Pulmonary artery endothelial cell (primary cell): ENCODE measurements around the gene LCTL. TPM values are rescaled to one million over a fixed set of nuclear protein-coding genes. Genes with fewer than 3 reads are reported as not detected.
"Not testable (repeated sequence)": the region's sequence is repeated elsewhere in the genome, so short reads cannot be mapped to it uniquely, and the experiment has no call there.

ENCODE experiments used
- DNase-seq: peaks from one replicate; pipeline ENCODE4 v3.0.0-alpha.2; 2011; ENCODE audit warnings: low read depth, low spot score
- total RNA-seq: library from RNA; depleted of rRNA; stranded (reverse); fragments of >200 nt; gene quantifications from 2 replicates; pipeline ENCODE4 v1.2.3, GENCODE V29; 2014

LCTL gene
- total RNA-seq, 1 donor from 2014 or later = not detected

DNA sequence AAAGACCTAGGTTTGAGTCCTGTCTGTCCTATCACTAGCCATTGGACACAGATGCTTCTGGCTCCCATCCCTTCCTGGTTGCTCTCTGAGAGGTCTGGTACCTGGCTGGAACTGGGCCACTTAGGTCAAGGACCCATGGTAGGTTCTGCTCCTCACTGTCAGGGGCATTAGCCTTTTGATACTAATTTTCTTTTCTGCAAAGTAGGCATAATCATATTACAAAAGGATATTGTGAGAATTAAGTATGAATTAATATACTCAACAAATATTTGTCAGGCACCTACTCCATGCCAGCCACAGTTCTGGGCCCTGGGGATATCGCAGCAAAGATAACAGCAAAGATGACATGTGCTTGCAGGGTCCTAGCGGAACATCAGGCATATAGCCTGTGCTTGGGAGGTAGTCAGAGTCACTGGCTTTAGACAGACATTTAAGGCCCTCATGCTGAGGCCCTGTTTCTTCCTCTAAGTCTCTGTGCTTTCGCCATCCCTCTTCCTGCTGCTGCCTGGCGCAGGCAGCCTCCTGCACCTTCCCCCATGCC, 25.6 kb upstream of the LCTL start:
- no peak for DNase-seq

DNA sequence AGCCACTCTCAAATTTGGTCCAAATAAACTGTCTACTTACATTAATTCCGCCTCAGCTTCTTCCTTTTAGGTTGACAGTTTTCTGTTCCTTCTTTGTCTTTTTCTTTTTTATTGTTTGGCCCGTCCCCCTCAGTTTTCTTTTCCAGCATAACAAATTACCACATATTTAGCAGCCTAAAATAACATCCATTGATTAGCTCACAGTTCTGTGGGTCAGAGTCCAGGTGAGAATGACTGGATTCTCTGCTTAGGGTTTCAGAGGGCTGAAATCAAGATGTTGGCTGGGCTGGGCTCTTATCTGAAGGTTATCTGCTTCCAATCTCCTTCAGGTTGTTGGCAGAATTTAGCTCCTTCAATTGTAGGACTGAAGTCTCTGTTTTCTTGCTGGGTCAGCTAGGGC, 24.6 kb upstream of the LCTL start:
- DNase-seq = no peak

DNA sequence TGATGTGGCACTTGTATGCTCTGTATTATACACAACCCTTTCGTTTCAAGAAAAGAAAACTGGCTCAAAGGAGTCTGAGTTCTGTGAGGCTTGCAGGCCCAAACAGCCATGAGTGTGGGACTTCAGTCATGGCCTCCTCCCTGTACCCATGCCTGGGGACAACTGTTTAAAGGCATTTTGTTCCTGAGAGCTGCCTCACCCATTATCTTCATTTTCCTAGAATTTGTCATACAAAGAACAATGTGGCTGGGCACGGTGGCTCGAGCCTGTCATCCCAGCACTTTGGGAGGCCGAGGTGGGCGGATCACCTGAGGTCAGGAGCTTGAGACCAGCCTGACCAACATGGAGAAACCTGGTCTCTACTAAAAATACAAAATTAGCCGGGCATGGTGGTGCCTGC, 23.6 kb upstream of the LCTL start:
- DNase-seq = not testable (repeated sequence)

DNA sequence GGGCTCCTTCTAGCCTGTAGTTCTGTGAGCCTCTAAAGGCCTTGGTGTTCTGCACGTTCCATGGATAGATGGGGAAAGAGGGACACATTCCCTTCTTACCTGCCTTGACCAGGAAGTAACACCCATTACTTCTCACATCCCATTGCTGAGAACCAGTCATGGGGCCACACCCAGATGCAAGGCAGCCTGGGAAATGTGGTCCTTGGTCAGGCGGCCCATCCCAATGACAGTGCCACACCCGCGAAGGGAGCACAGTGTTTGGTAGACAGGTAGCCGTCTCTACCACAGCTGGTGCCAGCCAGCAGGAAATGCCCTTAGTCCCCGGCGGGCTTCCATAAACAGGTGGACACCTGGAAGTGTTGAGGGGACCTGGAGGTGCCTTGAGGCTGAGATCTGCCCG, 23.2 kb upstream of the LCTL start:
- no peak for DNase-seq

DNA sequence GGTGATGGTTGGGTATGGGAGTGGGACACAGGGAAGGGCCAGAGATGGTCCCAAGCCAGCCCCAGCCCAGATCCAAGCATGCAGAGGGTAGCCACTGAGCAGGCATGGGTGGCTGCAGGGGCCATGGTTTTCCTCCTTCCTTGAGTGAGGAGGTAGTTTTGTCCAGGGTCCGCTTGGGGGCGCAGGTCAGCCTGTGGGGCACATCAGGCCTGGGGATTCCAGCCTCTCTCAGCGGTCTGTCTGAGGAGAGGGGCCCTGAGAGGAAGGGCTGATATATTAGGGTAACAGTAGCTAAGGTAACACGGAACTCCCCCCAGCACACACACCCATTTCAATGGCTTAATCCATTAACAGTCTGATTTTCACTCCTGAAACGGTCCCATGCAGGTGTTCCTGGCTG, 22.7 kb upstream of the LCTL start:
- DNase-seq = no peak

DNA sequence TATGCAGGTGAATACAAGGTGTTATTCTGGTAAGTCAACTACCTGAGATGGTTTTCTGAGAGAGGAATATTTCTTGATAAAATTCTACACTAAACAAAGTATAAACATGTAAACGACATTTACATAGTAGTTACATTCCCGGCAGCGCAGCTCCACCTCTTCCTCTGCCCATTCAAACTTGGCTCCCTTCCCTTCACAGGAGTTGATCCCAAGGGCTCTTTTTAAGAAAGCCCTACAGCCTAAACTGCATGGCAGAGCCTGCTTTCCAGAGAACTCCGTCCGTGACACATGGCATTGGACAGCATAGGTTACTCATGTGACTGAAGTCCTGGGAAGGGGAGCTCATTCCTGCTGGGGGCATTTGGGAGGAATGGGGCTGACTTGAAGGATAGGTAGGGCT, 22.0 kb upstream of the LCTL start:
- DNase-seq = no peak

DNA sequence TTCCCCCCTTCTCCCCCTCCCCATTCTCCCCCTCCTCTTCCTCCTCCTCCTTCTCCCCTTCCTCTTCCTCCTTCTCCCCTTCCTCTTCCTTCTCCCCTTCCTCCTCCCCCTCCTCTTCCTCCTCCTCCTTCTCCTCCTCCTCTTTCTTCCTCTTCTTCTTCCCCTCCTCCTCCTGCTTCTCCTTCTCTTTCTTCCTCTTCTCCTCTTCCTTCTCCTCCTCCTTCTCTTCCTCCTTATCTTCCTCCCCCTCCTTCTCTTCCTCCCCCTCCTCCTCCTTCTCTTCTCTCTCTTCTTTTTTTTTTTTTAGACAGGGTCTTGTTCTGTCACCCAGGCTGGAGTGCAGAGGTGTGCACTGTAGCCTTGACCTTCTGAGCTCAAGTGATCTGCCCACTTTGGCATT, 21.2 kb upstream of the LCTL start:
- no peak for DNase-seq

DNA sequence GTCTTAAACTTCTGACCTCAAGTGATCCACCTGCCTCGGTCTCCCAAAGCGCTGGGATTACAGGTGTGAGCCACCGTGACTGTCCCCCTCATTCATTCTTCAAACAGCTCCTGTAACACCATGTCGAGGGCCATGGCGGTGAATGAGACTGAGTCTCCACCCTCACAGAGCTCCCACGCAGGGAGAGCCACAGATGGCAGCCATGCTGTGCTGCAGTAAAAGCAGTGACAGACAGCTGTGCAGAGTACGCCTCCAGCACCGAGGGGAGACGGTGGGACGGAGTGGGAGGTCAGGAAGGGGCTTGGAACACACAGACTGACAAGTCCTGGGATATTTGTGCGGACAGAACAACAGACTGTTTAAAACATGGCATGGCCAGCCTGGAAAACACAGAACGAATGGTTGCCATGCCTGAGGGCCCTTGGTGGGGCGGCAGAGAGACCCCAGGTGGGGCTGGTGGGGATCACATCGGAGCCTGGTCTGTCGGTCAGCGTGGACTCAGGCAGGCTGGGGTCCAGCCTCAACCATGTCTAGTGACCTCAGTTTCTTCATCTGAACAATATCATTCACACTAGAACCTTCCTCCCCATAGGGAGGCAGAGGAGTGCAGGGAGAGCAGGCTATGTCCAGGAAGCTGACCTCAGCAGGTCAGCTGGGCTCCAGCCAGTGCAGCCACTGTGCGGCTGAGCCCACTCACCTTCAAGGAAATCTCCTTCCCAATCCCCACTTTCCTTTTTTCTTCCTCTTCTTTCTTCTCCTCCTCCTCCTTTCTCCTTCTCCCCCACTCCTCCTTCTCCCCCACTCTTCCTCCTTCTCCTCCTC, 20.6 kb upstream of the LCTL start:
- DNase-seq = no peak

DNA sequence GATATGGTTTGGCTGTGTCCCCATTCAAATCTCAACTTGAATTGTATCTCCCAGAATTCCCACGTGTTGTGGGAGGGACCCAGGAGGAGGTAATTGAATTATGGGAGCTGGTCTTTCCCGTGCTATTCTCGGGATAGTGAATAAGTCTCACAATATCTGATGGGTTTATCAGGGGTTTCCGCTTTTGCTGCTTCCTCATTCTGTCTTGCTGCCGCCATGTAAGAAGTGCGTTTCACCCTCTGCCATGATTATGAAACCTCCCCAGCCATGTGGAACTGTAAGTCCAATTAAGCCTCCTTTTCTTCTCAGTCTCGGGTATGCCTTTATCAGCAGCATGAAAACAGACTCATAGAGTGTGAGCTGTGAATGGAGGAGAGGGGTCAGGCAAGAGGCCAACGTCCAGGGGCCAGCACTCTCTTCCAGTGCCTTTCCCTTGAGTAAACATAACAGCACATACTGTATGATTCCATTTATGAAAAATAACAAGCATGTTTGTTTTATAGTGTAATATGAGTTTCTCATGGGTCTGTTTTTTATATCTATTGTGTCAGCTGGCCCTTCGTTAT, 16.3 kb upstream of the LCTL start:
- no peak for DNase-seq

DNA sequence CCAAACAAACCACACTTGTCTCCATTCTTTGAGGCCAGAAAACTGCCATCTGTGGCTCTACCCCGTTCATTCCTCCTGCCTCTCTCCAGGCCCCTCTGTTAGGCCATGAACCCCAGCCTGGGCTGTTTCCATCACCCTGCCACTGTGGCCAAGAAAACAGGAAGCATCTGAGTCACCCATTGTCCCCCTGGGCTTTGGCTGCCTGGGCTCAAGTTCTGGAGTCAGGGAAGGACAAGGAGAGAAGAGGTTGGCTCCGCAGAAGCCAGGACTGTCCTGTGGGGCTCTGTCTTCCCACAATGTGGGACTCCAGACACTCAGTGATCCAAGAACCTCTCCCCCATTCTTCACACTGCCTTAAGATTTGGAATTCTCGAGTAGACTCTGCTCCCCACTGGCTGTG, 14.8 kb upstream of the LCTL start:
- DNase-seq = peak; percentile 60

DNA sequence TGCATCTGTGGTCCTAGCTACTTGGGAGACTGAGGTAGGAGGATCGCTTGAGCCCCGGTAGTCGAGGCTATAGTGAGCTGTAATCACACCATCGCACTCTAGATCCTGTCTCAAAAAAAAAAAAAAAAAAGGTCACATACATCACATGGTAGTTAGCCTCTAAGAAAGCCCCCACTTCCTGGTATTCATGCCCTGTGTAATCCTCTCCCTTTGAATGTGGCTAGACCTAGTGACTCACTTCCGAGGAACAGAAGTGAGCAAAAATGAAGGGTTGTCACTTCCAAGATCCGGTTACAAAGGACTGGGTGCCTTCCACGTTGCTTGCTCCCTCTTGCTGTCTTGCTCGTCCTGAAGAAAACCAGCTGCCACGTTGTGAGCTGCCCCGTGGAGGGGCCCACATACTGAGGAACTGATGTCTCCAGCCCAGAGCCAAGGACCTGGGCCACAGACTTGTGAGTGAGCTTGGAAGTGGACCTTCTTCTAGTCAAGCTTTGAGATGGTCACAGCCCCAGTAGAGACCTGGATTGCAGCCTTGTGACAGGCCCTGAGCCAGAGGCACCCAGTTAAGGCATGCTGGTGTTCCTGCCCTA, 12.6 kb upstream of the LCTL start:
- no peak for DNase-seq

DNA sequence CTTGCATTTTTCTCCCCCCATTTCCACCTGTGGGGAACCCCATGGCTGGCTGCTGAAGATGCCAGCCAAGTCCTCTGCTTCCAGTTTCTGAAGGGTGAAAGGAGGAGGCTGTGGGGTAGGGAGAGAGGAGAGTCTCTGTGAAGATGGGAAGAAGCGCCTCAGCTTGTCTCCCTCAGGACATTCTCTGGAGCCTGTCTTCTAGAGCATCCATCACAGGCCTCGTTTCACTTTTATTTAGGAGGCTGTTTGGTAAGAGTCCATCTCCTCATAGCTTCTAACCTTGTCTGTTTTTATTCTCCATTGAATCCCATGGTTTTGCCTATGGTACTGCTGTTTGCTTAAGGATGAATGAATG, 8.8 kb upstream of the LCTL start:
- DNase-seq = no peak

DNA sequence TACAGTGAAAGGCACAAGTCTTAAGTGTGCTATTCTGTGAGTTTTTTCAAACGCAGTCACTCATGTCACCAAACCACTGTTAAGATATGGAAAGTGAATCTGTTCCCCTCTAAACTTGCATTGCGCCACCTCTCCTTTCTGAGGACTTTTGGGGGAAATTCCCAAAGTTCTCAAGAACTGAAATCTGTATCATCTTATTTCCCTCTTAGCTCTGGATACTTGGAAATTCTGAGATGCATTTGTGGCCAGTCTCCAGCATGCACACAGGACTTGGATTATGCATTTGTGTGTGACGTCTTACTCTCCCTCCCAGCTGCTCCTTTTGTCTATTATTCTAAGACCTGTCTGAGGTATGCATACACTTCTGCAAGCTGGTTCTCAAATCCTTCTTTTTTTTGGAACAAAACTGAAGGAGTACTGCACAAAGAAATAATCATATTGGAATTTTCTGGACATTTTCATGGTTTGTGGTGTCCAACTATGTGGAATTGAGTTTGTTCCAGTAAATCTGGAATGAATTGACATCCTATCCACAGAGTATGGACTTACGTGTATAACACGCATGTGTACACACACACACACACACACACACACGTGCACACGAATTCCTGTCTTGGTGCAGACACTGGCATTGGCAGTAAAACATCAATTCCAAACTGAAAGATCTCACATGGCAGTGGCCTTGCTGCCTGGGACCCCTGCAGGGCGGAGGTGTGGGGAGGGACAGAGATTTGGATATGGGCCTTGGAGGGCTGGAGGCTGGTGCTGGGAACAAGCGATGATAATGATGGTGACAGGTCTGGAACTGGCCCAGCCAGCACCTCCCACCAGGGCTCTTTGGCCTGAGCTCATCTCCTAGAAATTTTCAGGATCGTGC, 8.2 kb upstream of the LCTL start:
- DNase-seq = no peak

DNA sequence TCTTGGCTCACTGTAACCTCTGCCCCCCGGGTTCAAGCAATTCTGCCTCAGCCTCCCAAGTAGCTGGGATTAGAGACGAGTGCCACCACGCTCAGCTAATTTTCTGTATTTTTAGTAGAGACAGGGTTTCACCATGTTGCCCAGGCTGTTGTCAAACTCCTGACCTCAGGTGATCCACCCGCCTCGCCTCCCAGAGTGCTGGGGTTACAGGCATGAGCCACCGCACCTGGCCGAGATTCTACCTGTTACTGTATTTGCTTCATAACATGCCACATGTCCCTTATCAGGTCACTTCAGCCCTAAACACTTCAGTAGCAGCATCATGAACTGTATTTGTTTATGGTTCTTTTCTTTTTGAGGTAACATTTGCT, 7.5 kb upstream of the LCTL start:
- no peak for DNase-seq

DNA sequence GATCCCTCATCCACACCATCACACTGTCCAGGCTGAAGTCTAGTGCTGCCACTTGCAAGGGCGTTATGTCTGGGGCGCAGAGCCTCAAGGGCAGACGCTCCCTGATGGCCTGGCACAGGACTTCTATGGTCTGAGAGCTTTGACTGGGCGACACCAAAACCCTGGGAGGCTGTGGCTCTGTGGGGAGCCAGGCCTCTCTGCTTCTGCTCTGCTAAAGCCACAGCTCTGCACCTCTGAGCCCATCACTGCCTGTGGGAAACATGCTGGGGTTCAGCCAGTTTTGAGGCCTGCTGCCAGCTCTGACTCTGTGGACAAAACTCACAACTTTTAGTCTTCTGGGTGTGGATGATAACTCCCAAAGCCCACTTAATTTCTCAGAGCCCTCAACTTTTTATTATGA, 6.3 kb upstream of the LCTL start:
- no peak for DNase-seq

DNA sequence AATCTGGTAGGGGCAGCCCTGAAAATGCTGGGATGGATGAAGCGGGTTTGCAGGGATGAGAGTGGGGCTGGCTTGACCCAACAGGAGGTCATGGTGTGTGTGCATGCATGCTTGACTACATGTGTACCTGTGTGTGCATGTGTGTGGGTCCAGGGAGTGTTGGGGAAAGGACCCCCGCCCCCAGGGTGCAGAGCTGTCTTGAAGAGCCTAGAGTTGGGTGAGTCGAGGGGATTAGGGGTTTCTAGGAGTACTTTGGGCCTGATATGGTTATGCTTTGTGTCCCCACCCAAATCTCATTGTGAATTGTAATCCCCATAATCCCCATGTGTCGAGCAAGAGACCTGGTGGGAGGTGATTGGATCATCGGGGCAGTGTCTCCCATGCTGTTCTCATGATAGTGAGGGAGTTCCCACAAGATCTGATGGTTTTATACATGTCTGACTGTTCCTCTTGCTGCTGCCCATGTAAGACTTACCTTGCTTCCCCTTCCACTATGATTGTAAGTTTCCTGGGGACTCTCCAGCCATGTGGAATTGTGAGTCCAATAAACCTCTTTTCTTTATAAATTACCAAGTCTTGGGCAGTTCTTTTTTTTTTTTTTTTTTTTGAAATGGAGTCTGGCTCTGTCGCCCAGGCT, 5.2 kb upstream of the LCTL start:
- no peak for DNase-seq

DNA sequence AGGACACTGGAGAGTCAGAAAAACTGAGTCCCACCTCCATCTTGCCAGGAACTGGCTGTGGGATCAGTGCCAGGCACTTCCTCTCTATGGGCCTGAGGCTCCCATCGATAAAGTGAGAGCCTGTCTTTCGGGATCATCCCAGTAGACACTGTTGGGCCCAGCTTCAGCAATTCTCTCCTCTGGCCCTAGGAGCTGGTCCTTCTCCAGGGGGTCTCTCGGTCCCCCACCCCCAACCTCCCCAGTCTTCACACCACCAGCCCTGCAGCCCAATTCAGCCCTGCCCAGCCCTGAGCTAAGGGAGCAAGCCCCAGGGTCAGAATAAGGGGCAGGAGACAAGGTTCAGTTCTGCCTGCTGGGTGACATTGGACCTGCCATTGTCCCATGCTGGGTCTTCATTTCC, 4.5 kb upstream of the LCTL start:
- no peak for DNase-seq

DNA sequence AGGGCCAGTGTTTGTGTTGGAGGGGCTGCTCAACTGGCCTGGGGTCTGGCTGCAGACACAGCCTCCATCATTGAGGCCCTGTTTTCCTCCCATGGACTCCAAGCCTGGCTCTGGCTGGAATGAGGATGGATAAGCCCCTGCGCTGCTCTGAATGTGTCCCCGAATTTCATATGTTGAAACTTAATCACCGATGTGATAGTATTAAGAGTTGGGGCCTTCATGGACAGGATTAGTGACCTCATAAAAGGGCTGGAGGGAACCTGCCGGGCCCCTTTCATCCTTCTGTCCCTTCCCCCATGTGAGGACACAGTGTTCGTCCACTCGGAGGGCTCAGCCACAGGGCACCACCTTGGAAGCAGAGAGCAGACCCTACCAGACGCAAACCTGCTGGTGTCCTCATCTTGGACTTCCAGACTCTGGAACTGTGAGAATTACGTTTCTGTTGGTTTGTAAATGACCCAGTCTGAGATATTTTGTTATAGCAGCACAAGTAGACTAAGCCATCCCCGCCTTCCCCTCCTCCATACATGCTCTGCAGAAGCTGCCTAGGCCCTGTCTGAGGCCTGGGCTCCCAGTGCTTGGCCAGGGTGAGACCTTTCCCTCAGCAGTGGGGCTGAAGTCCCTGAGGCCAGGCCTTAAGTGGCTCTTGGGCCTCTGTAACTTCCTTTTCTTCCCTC, 3.8 kb upstream of the LCTL start:
- DNase-seq = no peak

DNA sequence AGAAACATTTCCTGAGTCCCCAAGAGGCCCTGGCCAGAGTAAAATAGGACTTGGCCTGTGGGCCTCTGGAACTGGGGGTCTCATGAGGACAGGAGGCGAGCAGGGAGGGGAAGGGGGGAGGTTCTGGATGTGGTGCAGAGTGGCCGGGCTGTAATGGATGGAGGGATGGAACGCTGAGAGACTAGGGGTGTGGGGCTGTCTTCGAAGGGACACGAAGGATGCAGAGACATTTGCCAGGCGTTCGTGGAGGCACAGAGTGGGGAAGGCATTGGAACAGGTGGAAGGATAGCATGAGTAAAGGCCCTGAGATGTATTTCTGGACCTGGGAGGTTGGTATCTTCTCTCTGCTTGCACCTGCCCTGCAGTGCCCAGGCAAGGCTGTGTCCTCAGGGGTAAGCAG, 2.1 kb upstream of the LCTL start:
- no peak for DNase-seq

DNA sequence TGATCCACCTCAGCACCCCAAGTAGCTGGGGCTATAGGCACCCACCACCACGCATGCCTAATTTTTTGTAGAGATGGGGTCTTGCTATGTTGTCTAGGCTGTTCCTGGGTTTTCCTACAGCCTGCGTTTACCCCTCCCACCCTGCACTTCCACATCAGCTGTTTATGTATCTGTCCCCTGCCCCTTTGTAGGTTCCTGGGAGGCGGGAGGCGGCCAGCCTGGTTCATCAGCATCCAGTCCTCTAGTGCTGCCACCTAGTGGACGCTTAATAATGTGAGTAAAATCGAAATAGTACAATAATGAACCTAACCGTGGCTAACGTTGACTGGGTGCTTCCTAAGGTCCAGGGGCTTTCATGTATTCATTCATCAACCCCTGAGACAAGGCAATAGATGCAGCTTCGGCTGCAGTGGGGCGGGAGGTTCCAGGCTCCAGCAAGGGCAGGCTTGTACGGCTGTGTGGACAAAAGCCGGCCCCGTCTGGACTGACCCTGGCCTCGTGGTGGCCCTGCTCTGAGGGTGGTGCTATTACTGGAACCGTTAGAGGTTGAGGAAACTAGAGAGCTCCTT, 1.2 kb upstream of the LCTL start:
- DNase-seq = peak; percentile 17
